SK-N-SH treated with all-trans-retinoic acid at 6 μM for 48 hours (cell line): Measurements from ENCODE around the gene KRTAP10-10.
"Not testable (repeated sequence)": the region's sequence is repeated elsewhere in the genome, so short reads cannot be mapped to it uniquely, and the experiment has no call there.

Source experiments
- ATAC-seq: fragments of 200-7000 bp; cut with Tn5 transposase; 3 replicates; pipeline ENCODE4 v1.9.1; 2020; ENCODE audit warnings: mild to moderate bottlenecking, moderate library complexity
- ARNTL ChIP-seq: fragments of 450-650 bp; formaldehyde crosslinking; IDR thresholded peaks from 2 replicates; pipeline ENCODE4 v1.5.0; 2020; ENCODE audit warnings: low read depth, mild to moderate bottlenecking, moderate library complexity, borderline replicate concordance
- BACH2 ChIP-seq: fragments of 250-450 bp; sonication (Bioruptor Pico); IDR thresholded peaks from 2 replicates; pipeline ENCODE4 v1.9.0; 2021; ENCODE audit warnings: mild to moderate bottlenecking, borderline replicate concordance
- CSDC2 ChIP-seq: fragments of 250-450 bp; sonication (Bioruptor Pico); IDR thresholded peaks from 2 replicates; pipeline ENCODE4 v1.5.0; 2020; ENCODE audit warnings: mild to moderate bottlenecking, moderate library complexity
- ESRRG ChIP-seq: fragments of 250-450 bp; sonication (Bioruptor Pico); IDR thresholded peaks from 2 replicates; pipeline ENCODE4 v1.6.1; 2021; ENCODE audit warnings: mild to moderate bottlenecking
- GLIS3 ChIP-seq: fragments of 250-450 bp; sonication (Bioruptor Pico); IDR thresholded peaks from 2 replicates; pipeline ENCODE4 v1.5.0; 2020; ENCODE audit warnings: mild to moderate bottlenecking, moderate library complexity
- ISL1 ChIP-seq: fragments of 250-450 bp; sonication (Bioruptor Pico); IDR thresholded peaks from 2 replicates; pipeline ENCODE4 v2.1.2; 2022; ENCODE audit warnings: mild to moderate bottlenecking, moderate library complexity
- OSR1 ChIP-seq: fragments of 250-450 bp; sonication (Bioruptor Pico); IDR thresholded peaks from 2 replicates; pipeline ENCODE4 v1.8.0; 2022; ENCODE audit warnings: moderate library complexity, mild to moderate bottlenecking, inconsistent platforms
- PATZ1 ChIP-seq: fragments of 250-450 bp; sonication (Bioruptor Pico); IDR thresholded peaks from 2 replicates; pipeline ENCODE4 v1.8.0; 2020; ENCODE audit warnings: mild to moderate bottlenecking, moderate library complexity, borderline replicate concordance
- POU6F1 ChIP-seq: fragments of 250-450 bp; sonication (Bioruptor Pico); IDR thresholded peaks from 2 replicates; pipeline ENCODE4 v1.8.0; 2021; ENCODE audit warnings: low read depth, mild to moderate bottlenecking, moderate library complexity, borderline replicate concordance
- PPARA ChIP-seq: fragments of 250-450 bp; sonication (Bioruptor Pico); IDR thresholded peaks from 2 replicates; pipeline ENCODE4 v1.5.0; 2020; ENCODE audit warnings: mild to moderate bottlenecking, borderline replicate concordance
- RARB ChIP-seq: fragments of 250-450 bp; sonication (Bioruptor Pico); IDR thresholded peaks from 2 replicates; pipeline ENCODE4 v1.8.0; 2021; ENCODE audit warnings: mild to moderate bottlenecking, moderate library complexity
- SNAI2 ChIP-seq: fragments of 250-450 bp; sonication (Bioruptor Pico); IDR thresholded peaks from 2 replicates; pipeline ENCODE4 v1.5.0; 2020; ENCODE audit warnings: mild to moderate bottlenecking, moderate library complexity
- TCF4 ChIP-seq: fragments of 250-450 bp; sonication (Bioruptor Pico); IDR thresholded peaks from 2 replicates; pipeline ENCODE4 v1.8.0; 2021; ENCODE audit warnings: mild to moderate bottlenecking, moderate library complexity, borderline replicate concordance
- TOX ChIP-seq: fragments of 250-450 bp; sonication (Bioruptor Pico); IDR thresholded peaks from 2 replicates; pipeline ENCODE4 v1.8.0; 2021; ENCODE audit warnings: mild to moderate bottlenecking, moderate library complexity, borderline replicate concordance
- TSHZ2 ChIP-seq: fragments of 250-450 bp; sonication (Bioruptor Pico); IDR thresholded peaks from 2 replicates; pipeline ENCODE4 v1.5.0; 2020; ENCODE audit warnings: mild to moderate bottlenecking, moderate library complexity
- ZC3H10 ChIP-seq: fragments of 250-450 bp; sonication (Bioruptor Pico); IDR thresholded peaks from 2 replicates; pipeline ENCODE4 v1.5.1; 2021; ENCODE audit warnings: mild to moderate bottlenecking, moderate library complexity
- ZFP3 ChIP-seq: fragments of 250-450 bp; sonication (Bioruptor Pico); IDR thresholded peaks from 2 replicates; pipeline ENCODE4 v1.5.0; 2020; ENCODE audit warnings: mild to moderate bottlenecking, moderate library complexity
- ZFP30 ChIP-seq: fragments of 450-650 bp; formaldehyde crosslinking; IDR thresholded peaks from 2 replicates; pipeline ENCODE4 v1.5.0; 2022; ENCODE audit warnings: mild to moderate bottlenecking, moderate library complexity
- ZNF565 ChIP-seq: fragments of 450-650 bp; formaldehyde crosslinking; conservative IDR thresholded peaks from 2 replicates; pipeline ENCODE4 v1.5.0; 2020; ENCODE audit warnings: low read depth, mild to moderate bottlenecking, moderate library complexity
- ZNF70 ChIP-seq: fragments of 450-650 bp; formaldehyde crosslinking; IDR thresholded peaks from 2 replicates; pipeline ENCODE4 v1.5.0; 2020; ENCODE audit warnings: mild to moderate bottlenecking, moderate library complexity
- ZNF8 ChIP-seq: fragments of 450-650 bp; formaldehyde crosslinking; IDR thresholded peaks from 2 replicates; pipeline ENCODE4 v1.5.0; 2020; ENCODE audit warnings: mild to moderate bottlenecking, moderate library complexity

KRTAP10-10 gene

GRCh38 chr21:44626673-44627143 lies 10.4 kb upstream of the KRTAP10-10 start, which contains the start of gene KRTAP10-9:
KRTAP10-9 (plus strand) TSS chr21:44627093; CDS start chr21:44627172, 79 bp downstream.
- ATAC-seq: no peak
- no peak for TF ChIP-seq TOX (CRISPR knock-in tag)
- no peak for TF ChIP-seq CSDC2 (CRISPR knock-in tag)
- no peak for TF ChIP-seq PATZ1
- no peak for TF ChIP-seq POU6F1 (CRISPR knock-in tag)
- TF ChIP-seq, all 23 proteins: peak for 0

- not testable (repeated sequence) for ATAC-seq
Measured at GRCh38 chr21:44627181-44627822, 9.9 kb upstream of the KRTAP10-10 start.

- not testable (repeated sequence) for ATAC-seq
Measured at GRCh38 chr21:44627831-44628233, 9.3 kb upstream of the KRTAP10-10 start.

DNA sequence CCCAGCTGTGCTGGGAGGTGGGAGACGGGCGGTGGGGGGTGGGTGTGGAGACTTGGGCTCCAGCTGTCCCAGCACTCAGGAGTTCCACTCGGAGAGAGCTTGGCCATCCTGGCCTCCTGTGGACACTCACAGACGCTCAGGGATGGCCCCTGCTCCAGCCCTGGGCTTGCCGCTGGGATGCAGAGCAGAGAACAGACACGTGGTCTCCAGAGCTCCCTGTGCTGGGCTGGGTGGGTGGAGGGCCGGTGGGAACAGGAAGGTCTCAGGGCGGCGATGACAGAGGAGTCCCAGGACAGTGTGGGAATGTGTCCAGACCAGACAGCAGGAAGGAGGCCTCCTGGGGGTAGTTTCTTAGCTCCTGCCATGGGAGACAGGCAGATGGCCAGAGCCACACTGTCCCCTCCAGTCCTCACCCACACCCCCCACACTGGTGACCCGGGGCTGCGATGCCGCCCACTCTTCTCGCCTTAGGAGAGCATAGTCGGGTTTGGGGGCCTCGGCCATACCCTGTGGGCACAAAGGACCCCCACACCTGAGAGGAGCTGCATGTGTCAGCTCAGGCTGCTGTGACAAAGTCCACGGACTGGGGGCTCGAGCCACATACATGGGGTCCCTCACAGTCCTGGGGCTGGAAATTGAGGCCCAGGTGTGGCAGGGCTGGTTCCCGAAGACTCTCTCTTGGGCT lies 8.3 kb upstream of the KRTAP10-10 start:
- ATAC-seq: no peak
- TF ChIP-seq GLIS3: no peak
- no peak for TF ChIP-seq ZFP30 (CRISPR knock-in tag)
- TF ChIP-seq, all 23 proteins: peak for 0

DNA sequence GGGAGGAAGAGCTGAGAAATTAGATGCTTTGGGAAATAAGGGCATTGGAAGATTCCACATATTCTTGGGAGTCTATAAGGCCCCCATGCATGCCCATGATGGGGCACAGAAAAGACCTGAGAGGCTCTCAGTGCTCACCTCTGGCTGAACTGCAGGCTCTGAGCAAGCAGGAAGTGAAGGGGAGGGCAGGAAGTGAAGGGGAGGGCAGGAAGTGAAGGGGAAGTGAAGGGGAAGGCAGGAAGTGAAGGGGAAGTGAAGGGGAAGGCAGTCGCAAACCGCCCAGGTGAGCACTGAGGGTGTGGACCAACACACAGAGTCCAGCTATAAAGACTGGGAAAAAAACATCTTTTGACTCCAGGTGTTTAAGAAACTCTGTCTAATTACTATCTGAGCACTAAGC lies 6.7 kb upstream of the KRTAP10-10 start:
- TF ChIP-seq BACH2 (CRISPR knock-in tag) (no peak), ESRRG (no peak), ZNF8 (CRISPR knock-in tag) (no peak)
- no peak for ATAC-seq

- ATAC-seq: no peak
- TF ChIP-seq BACH2 (CRISPR knock-in tag): no peak
- no peak for TF ChIP-seq ISL1
- no peak for TF ChIP-seq GLIS3
- TF ChIP-seq TCF4: no peak
- no peak for TF ChIP-seq ZNF565 (CRISPR knock-in tag)
- TF ChIP-seq SNAI2: no peak
- TF ChIP-seq OSR1 (CRISPR knock-in tag): no peak
- TF ChIP-seq ZNF8 (CRISPR knock-in tag): no peak
- TF ChIP-seq TSHZ2: no peak
- no peak for TF ChIP-seq ZC3H10
- no peak for TF ChIP-seq ZNF70
- TF ChIP-seq ZFP3 (CRISPR knock-in tag): no peak
- TF ChIP-seq ARNTL: no peak
- no peak for TF ChIP-seq POU6F1 (CRISPR knock-in tag)
- TF ChIP-seq RARB (CRISPR knock-in tag): no peak
- TF ChIP-seq ESRRG: no peak
- no peak for TF ChIP-seq PPARA (CRISPR knock-in tag)
- TF ChIP-seq, all 23 proteins: peak for 0
Measured at GRCh38 chr21:44632067-44632466, 5.1 kb upstream of the KRTAP10-10 start.
